Measurements from ENCODE around the gene NNAT.
"Not testable (repeated sequence)": the region's sequence is repeated elsewhere in the genome, so short reads cannot be mapped to it uniquely, and the experiment has no call there.

The NNAT gene

GRCh38 chr20:37540838-37541237 is 19.8 kb downstream of the NNAT start:
- Histone ChIP-seq H3K4me1 (ENCODE audit: control extremely low read depth in 1 of 4, control insufficient read depth in 4 of 4, insufficient read depth in 4 of 4, low read length in 3 of 4) (peaks cover 0 to 15% (median 7%) of the 10 kb centered on the region in 4 experiments), H3K27me3 (replicated peaks in 2 of 5; ENCODE audit: control insufficient read depth in 4 of 5, insufficient read depth in 5 of 5, low read length in 4 of 5) (peaks cover 0 to 17% (median 4%) of the 10 kb centered on the region in 5 experiments)
- H3K9me3 ChIP-seq (ENCODE audit: control extremely low read depth in 1 of 5, control insufficient read depth in 4 of 5, insufficient read depth in 2 of 5, low read depth in 1 of 5, low read length in 4 of 5); H3K27ac ChIP-seq (ENCODE audit: insufficient read depth in 1 of 2, low read depth in 1 of 2, low read length in 2 of 2, poor library complexity in 1 of 2, severe bottlenecking in 2 of 2); H3K4me3 ChIP-seq (ENCODE audit: control insufficient read depth in 1 of 7, extremely low read depth in 1 of 7, insufficient read depth in 4 of 7, low read depth in 2 of 7, low read length in 6 of 7); DNase-seq; POLR2A ChIA-PET; H3K36me3 ChIP-seq (ENCODE audit: control insufficient read depth in 4 of 4, insufficient read depth in 4 of 4, low read length in 3 of 4): not testable (repeated sequence)
- CTCF ChIA-PET, result interaction anchor here (0.8 to 1.5 kb wide), 3 partner anchors 11 to 346 kb away, joined by 3 read pairs; no protein-coding TSS in a partner anchor
- 100% methylated on average over 1 of the region's 1 CpG for WGBS (ENCODE audit: insufficient coverage)

GRCh38 chr20:37541326-37541725 is 20.3 kb downstream of the NNAT start:
- DNase-seq, result no peak
- Histone ChIP-seq H3K9me3 (ENCODE audit: control extremely low read depth in 1 of 5, control insufficient read depth in 4 of 5, insufficient read depth in 2 of 5, low read depth in 1 of 5, low read length in 4 of 5) (no peaks in the 10 kb centered on the region), H3K27ac (ENCODE audit: insufficient read depth in 1 of 2, low read depth in 1 of 2, low read length in 2 of 2, poor library complexity in 1 of 2, severe bottlenecking in 2 of 2) (no peak overlapping the region), H3K27me3 (replicated peaks in 2 of 5; ENCODE audit: control insufficient read depth in 4 of 5, insufficient read depth in 5 of 5, low read length in 4 of 5) (peaks cover 0 to 18% (median 4%) of the 10 kb centered on the region in 5 experiments), H3K36me3 (ENCODE audit: control insufficient read depth in 4 of 4, insufficient read depth in 4 of 4, low read length in 3 of 4) (no peaks in the 10 kb centered on the region), H3K4me1 (ENCODE audit: control extremely low read depth in 1 of 4, control insufficient read depth in 4 of 4, insufficient read depth in 4 of 4, low read length in 3 of 4) (peaks cover 0 to 15% (median 7%) of the 10 kb centered on the region in 4 experiments), H3K4me3 (ENCODE audit: control insufficient read depth in 1 of 7, extremely low read depth in 1 of 7, insufficient read depth in 4 of 7, low read depth in 2 of 7, low read length in 6 of 7) (no peak overlapping the region)
- ChIA-PET POLR2A (no interaction called here), CTCF (interaction anchor here (0.8 to 1.5 kb wide), 3 partner anchors 11 to 346 kb away, joined by 3 read pairs; no protein-coding TSS in a partner anchor)
- 98% methylated on average over 5 of the region's 5 CpGs for WGBS (ENCODE audit: insufficient coverage)

GRCh38 chr20:37542281-37542680 is 21.2 kb downstream of the NNAT start:
- ChIA-PET POLR2A (interaction anchor here (0.6 kb wide), 1 partner anchor 16 kb away, joined by 3 read pairs; no protein-coding TSS in a partner anchor), CTCF (interaction anchor here (1.5 to 2.6 kb wide), 2 partner anchors 272 to 347 kb away, joined by 3 to 14 read pairs; no protein-coding TSS in a partner anchor)
- no peaks in the 10 kb centered on the region for H3K36me3 ChIP-seq (ENCODE audit: control insufficient read depth in 4 of 4, insufficient read depth in 4 of 4, low read length in 3 of 4)
- no peak overlapping the region for H3K4me3 ChIP-seq (ENCODE audit: control insufficient read depth in 1 of 7, extremely low read depth in 1 of 7, insufficient read depth in 4 of 7, low read depth in 2 of 7, low read length in 6 of 7)
- no peak for DNase-seq
- no peak overlapping the region for H3K27ac ChIP-seq (ENCODE audit: insufficient read depth in 1 of 2, low read depth in 1 of 2, low read length in 2 of 2, poor library complexity in 1 of 2, severe bottlenecking in 2 of 2)
- H3K9me3 ChIP-seq (ENCODE audit: control extremely low read depth in 1 of 5, control insufficient read depth in 4 of 5, insufficient read depth in 2 of 5, low read depth in 1 of 5, low read length in 4 of 5), result no peaks in the 10 kb centered on the region
- peaks cover 0 to 15% (median 7%) of the 10 kb centered on the region in 4 experiments for H3K4me1 ChIP-seq (ENCODE audit: control extremely low read depth in 1 of 4, control insufficient read depth in 4 of 4, insufficient read depth in 4 of 4, low read length in 3 of 4)
- no CpG with 5 or more reads among the region's 6 CpGs for WGBS (ENCODE audit: insufficient coverage)
- peaks cover 0 to 26% (median 4%) of the 10 kb centered on the region in 5 experiments for H3K27me3 ChIP-seq (replicated peaks in 2 of 5; ENCODE audit: control insufficient read depth in 4 of 5, insufficient read depth in 5 of 5, low read length in 4 of 5)

- no peak overlapping the region for H3K27ac ChIP-seq (ENCODE audit: insufficient read depth in 1 of 2, low read depth in 1 of 2, low read length in 2 of 2, poor library complexity in 1 of 2, severe bottlenecking in 2 of 2)
- peaks cover 0 to 30% (median 6%) of the 10 kb centered on the region in 5 experiments for H3K27me3 ChIP-seq (replicated peaks in 2 of 5; ENCODE audit: control insufficient read depth in 4 of 5, insufficient read depth in 5 of 5, low read length in 4 of 5)
- CTCF ChIA-PET, result interaction anchor here (0.6 to 2.6 kb wide), 5 partner anchors 20 to 349 kb away, joined by 3 to 14 read pairs (median 5); no protein-coding TSS in a partner anchor
- no peaks in the 10 kb centered on the region for H3K36me3 ChIP-seq (ENCODE audit: control insufficient read depth in 4 of 4, insufficient read depth in 4 of 4, low read length in 3 of 4)
- POLR2A ChIA-PET, result no interaction called here
- DNase-seq, result peak in 2 of 3 donors; percentile 43 to 44
- H3K9me3 ChIP-seq (ENCODE audit: control extremely low read depth in 1 of 5, control insufficient read depth in 4 of 5, insufficient read depth in 2 of 5, low read depth in 1 of 5, low read length in 4 of 5), result no peaks in the 10 kb centered on the region
- H3K4me3 ChIP-seq (ENCODE audit: control insufficient read depth in 1 of 7, extremely low read depth in 1 of 7, insufficient read depth in 4 of 7, low read depth in 2 of 7, low read length in 6 of 7), result no peak overlapping the region
- H3K4me1 ChIP-seq (ENCODE audit: control extremely low read depth in 1 of 4, control insufficient read depth in 4 of 4, insufficient read depth in 4 of 4, low read length in 3 of 4), result peaks cover 0 to 15% (median 7%) of the 10 kb centered on the region in 4 experiments
- 50% methylated on average over 1 of the region's 3 CpGs for WGBS (ENCODE audit: insufficient coverage)
These were observed 22.8 kb downstream of the NNAT start for GRCh38 chr20:37543828-37544227.

- 100% methylated on average over 1 of the region's 3 CpGs for WGBS (ENCODE audit: insufficient coverage)
- no peak for DNase-seq
- Histone ChIP-seq H3K36me3 (ENCODE audit: control insufficient read depth in 4 of 4, insufficient read depth in 4 of 4, low read length in 3 of 4) (no peaks in the 10 kb centered on the region), H3K27me3 (replicated peaks in 2 of 5; ENCODE audit: control insufficient read depth in 4 of 5, insufficient read depth in 5 of 5, low read length in 4 of 5) (peaks cover 0 to 30% (median 6%) of the 10 kb centered on the region in 5 experiments), H3K4me3 (ENCODE audit: control insufficient read depth in 1 of 7, extremely low read depth in 1 of 7, insufficient read depth in 4 of 7, low read depth in 2 of 7, low read length in 6 of 7) (no peak overlapping the region), H3K27ac (ENCODE audit: insufficient read depth in 1 of 2, low read depth in 1 of 2, low read length in 2 of 2, poor library complexity in 1 of 2, severe bottlenecking in 2 of 2) (no peak overlapping the region), H3K9me3 (ENCODE audit: control extremely low read depth in 1 of 5, control insufficient read depth in 4 of 5, insufficient read depth in 2 of 5, low read depth in 1 of 5, low read length in 4 of 5) (no peaks in the 10 kb centered on the region), H3K4me1 (ENCODE audit: control extremely low read depth in 1 of 4, control insufficient read depth in 4 of 4, insufficient read depth in 4 of 4, low read length in 3 of 4) (peaks cover 0 to 15% (median 7%) of the 10 kb centered on the region in 4 experiments)
- CTCF ChIA-PET, result interaction anchor here (0.6 to 2.6 kb wide), 5 partner anchors 20 to 349 kb away, joined by 3 to 14 read pairs (median 5); no protein-coding TSS in a partner anchor
- POLR2A ChIA-PET, result no interaction called here
These were observed 23.3 kb downstream of the NNAT start for GRCh38 chr20:37544386-37544785.

GRCh38 chr20:37545516-37545915 is 24.5 kb downstream of the NNAT start:
- ChIA-PET POLR2A (no interaction called here), CTCF (interaction anchor here (2.0 kb wide), 1 partner anchor 350 kb away, joined by 7 read pairs; no protein-coding TSS in a partner anchor)
- Histone ChIP-seq H3K4me3 (ENCODE audit: control insufficient read depth in 1 of 7, extremely low read depth in 1 of 7, insufficient read depth in 4 of 7, low read depth in 2 of 7, low read length in 6 of 7) (no peak overlapping the region), H3K4me1 (ENCODE audit: control extremely low read depth in 1 of 4, control insufficient read depth in 4 of 4, insufficient read depth in 4 of 4, low read length in 3 of 4) (peaks cover 0 to 7% (median 3%) of the 10 kb centered on the region in 4 experiments), H3K9me3 (ENCODE audit: control extremely low read depth in 1 of 5, control insufficient read depth in 4 of 5, insufficient read depth in 2 of 5, low read depth in 1 of 5, low read length in 4 of 5) (no peaks in the 10 kb centered on the region), H3K27ac (ENCODE audit: insufficient read depth in 1 of 2, low read depth in 1 of 2, low read length in 2 of 2, poor library complexity in 1 of 2, severe bottlenecking in 2 of 2) (no peak overlapping the region), H3K27me3 (replicated peaks in 2 of 5; ENCODE audit: control insufficient read depth in 4 of 5, insufficient read depth in 5 of 5, low read length in 4 of 5) (peaks cover 0 to 32% (median 6%) of the 10 kb centered on the region in 5 experiments), H3K36me3 (ENCODE audit: control insufficient read depth in 4 of 4, insufficient read depth in 4 of 4, low read length in 3 of 4) (no peaks in the 10 kb centered on the region)
- DNase-seq, result no peak
- 100% methylated on average over 1 of the region's 1 CpG for WGBS (ENCODE audit: insufficient coverage)

- CTCF ChIA-PET, result interaction anchor here (1.4 to 1.6 kb wide), 2 partner anchors 10 to 12 kb away, joined by 3 to 4 read pairs; no protein-coding TSS in a partner anchor
These were observed 26.9 kb downstream of the NNAT start for GRCh38 chr20:37547912-37548311.

More at GRCh38 chr20:37547912-37548311, 26.9 kb downstream of the NNAT start:
- Histone ChIP-seq H3K27ac (ENCODE audit: insufficient read depth in 1 of 2, low read depth in 1 of 2, low read length in 2 of 2, poor library complexity in 1 of 2, severe bottlenecking in 2 of 2) (no peak overlapping the region), H3K27me3 (replicated peaks in 2 of 5; ENCODE audit: control insufficient read depth in 4 of 5, insufficient read depth in 5 of 5, low read length in 4 of 5) (peaks cover 0 to 42% (median 6%) of the 10 kb centered on the region in 5 experiments), H3K9me3 (ENCODE audit: control extremely low read depth in 1 of 5, control insufficient read depth in 4 of 5, insufficient read depth in 2 of 5, low read depth in 1 of 5, low read length in 4 of 5) (no peaks in the 10 kb centered on the region), H3K36me3 (ENCODE audit: control insufficient read depth in 4 of 4, insufficient read depth in 4 of 4, low read length in 3 of 4) (no peaks in the 10 kb centered on the region), H3K4me3 (ENCODE audit: control insufficient read depth in 1 of 7, extremely low read depth in 1 of 7, insufficient read depth in 4 of 7, low read depth in 2 of 7, low read length in 6 of 7) (no peak overlapping the region), H3K4me1 (ENCODE audit: control extremely low read depth in 1 of 4, control insufficient read depth in 4 of 4, insufficient read depth in 4 of 4, low read length in 3 of 4) (no peaks in the 10 kb centered on the region)
- no peak for DNase-seq
- POLR2A ChIA-PET, result interaction anchor here (0.5 kb wide), 1 partner anchor 605 kb away, joined by 5 read pairs; no protein-coding TSS in a partner anchor
